Measurements from ENCODE around the gene SLC6A4.

SLC6A4 gene

GRCh38 chr17:30235386-30236296, at the start of gene SLC6A4:
SLC6A4 (minus strand) TSS chr17:30235697; CDS start chr17:30221958, 13,739 bp downstream.
- DNase-seq: no peak

GRCh38 chr17:30279156-30279555, 43.7 kb upstream of the SLC6A4 start:
- no peak for DNase-seq

GRCh38 chr17:30278032-30278431, 42.5 kb upstream of the SLC6A4 start:
- peak; percentile 22 to 30 for DNase-seq

- no peak for DNase-seq
Measured at GRCh38 chr17:30275911-30276310, 40.4 kb upstream of the SLC6A4 start.

- no peak for DNase-seq
Measured at GRCh38 chr17:30274887-30275286, 39.4 kb upstream of the SLC6A4 start.

- DNase-seq: no peak
Measured at GRCh38 chr17:30273373-30273772, 37.9 kb upstream of the SLC6A4 start.

GRCh38 chr17:30271102-30271501, 35.6 kb upstream of the SLC6A4 start:
- no peak for DNase-seq

- DNase-seq: no peak
Measured at GRCh38 chr17:30267625-30268024, 32.1 kb upstream of the SLC6A4 start.

GRCh38 chr17:30263552-30264333, 28.2 kb upstream of the SLC6A4 start:
- DNase-seq: no peak

GRCh38 chr17:30256756-30257506, 21.4 kb upstream of the SLC6A4 start:
- peak in 1 of 2 experiments; percentile 30 for DNase-seq

GRCh38 chr17:30254150-30254549, 18.7 kb upstream of the SLC6A4 start:
- DNase-seq: no peak

- DNase-seq: no peak
Measured at GRCh38 chr17:30253312-30253711, 17.8 kb upstream of the SLC6A4 start.

- DNase-seq: no peak
Measured at GRCh38 chr17:30251931-30252330, 16.4 kb upstream of the SLC6A4 start.

GRCh38 chr17:30249460-30249859, 14.0 kb upstream of the SLC6A4 start:
- no peak for DNase-seq

- DNase-seq: no peak
Measured at GRCh38 chr17:30248786-30249185, 13.3 kb upstream of the SLC6A4 start.

GRCh38 chr17:30246460-30246859, 11.0 kb upstream of the SLC6A4 start:
- DNase-seq: no peak

GRCh38 chr17:30244853-30245385, 9.4 kb upstream of the SLC6A4 start:
- DNase-seq: no peak

- DNase-seq: no peak
Measured at GRCh38 chr17:30243568-30243967, 8.1 kb upstream of the SLC6A4 start.

GRCh38 chr17:30243002-30243401, 7.5 kb upstream of the SLC6A4 start:
- peak in 1 of 2 experiments; percentile 39 for DNase-seq

GRCh38 chr17:30241051-30241450, 5.6 kb upstream of the SLC6A4 start:
- no peak for DNase-seq

GRCh38 chr17:30240177-30240576, 4.7 kb upstream of the SLC6A4 start:
- no peak for DNase-seq

GRCh38 chr17:30239089-30239462, 3.6 kb upstream of the SLC6A4 start:
- DNase-seq: no peak
